ENCODE data around the gene LIN52. TPM values are rescaled to one million over a fixed set of nuclear protein-coding genes. Genes with fewer than 3 reads are reported as not detected.

The LIN52 gene
- total and polyA plus RNA-seq, 2 experiments from 2014 or later, result 8.0 to 8.7 TPM

DNA sequence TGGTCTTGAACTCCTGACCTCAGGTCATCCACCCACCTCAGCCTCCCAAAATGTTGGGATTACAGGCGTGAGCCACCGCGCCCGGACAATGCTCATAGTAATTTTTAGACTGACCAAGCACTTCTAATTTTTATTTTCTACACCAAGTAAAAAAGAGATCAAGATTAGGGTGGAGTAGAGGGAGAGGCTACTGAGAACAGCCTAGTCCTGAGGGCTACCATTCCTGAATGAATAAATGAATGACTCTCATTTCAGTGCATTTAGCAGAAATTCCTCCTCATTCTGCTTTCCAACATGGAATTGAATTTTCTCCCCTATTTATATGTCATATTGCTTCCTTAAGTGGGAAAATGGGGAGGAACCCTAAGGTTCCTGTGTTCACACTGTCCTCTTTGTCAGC lies 39.2 kb upstream of the LIN52 start:
- Histone ChIP-seq H3K27me3 (replicated peaks; ENCODE audit: insufficient read depth) (no peaks in the 10 kb centered on the region), H2AFZ (no peak overlapping the region), H3K27ac (no peak overlapping the region), H3K79me2 (ENCODE audit: insufficient read depth) (no peaks in the 10 kb centered on the region), H4K20me1 (ENCODE audit: insufficient read depth) (no peaks in the 10 kb centered on the region), H3K4me3 (no peak overlapping the region), H3K9me2 (ENCODE audit: insufficient read depth) (no peaks in the 10 kb centered on the region), H3K9ac (no peak overlapping the region), H3K36me3 (ENCODE audit: low read depth) (no peaks in the 10 kb centered on the region), H3K4me1 (ENCODE audit: insufficient read depth) (no peaks in the 10 kb centered on the region), H3F3A (ENCODE audit: insufficient read depth) (peaks cover 17% of the 10 kb centered on the region; the same call in 1 of the 2 replicates), H3K9me3 (ENCODE audit: low read depth) (no peaks in the 10 kb centered on the region), H3K4me2 (ENCODE audit: unreplicated experiment) (no peak overlapping the region)
- in situ Hi-C loops (cut with MboI), result no loop called here
- no peak for DNase-seq
- TF ChIP-seq EZH2 (IDR thresholded peaks at IDR 0.05; ENCODE audit: insufficient read depth, poor library complexity, severe bottlenecking), result no peak
- no peak for TF ChIP-seq EZH2phosphoT487 (IDR thresholded peaks at IDR 0.05; ENCODE audit: insufficient read depth, low read depth)
- WGBS, 2 experiments (ENCODE audit: low coverage in 1 of 2, low lambda C conversion rate in 2 of 2, missing lambda C conversion rate in 2 of 2), result 96 to 100% methylated on average over 4 of the region's 4 CpGs

DNA sequence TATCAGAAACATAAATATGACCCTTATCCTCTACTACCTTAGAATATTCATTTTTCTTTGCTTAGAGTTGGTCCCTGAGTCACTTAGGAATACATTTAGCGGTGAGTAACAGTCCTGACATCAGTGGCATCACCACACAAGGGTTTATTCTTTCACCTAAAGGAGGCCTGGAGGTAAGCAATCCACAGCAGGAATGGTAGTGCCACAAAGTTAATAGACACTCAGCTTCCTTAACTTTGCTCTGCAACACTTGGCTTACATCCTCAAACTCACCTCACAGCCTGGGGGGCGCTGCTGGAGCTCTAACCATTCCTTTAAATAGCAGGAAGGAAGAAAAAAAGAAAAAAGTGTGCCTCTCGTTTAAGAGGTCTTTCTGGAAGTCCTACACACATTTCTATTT lies 36.5 kb upstream of the LIN52 start:
- H3K4me3 ChIP-seq, result no peak overlapping the region

DNA sequence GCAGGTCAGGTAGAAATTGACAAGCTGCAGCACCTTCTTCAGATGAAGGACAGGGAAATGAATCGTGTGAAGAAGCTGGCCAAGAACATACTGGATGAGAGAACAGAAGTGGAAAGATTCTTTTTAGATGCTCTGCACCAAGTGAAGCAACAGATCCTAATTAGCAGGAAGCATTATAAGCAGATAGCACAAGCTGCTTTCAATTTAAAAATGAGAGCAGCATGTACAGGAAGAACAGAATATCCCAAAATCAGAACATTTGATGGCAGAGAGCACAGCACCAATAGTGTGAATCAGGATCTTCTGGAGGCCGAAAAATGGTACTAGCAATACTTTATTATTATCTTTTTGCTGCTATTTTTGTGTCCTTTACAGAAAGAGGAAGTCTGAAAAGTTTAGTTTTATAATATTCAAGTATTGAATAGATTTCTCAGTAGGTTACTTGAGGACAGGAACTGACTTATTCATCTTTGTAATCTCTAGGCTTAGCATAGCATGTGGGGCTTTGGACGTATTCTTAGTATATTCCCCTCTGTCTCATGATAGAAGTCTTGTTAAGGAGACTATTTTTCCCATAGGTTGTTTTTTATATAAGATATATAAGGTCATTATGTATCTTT lies 34.8 kb upstream of the LIN52 start:
- no peaks in the 10 kb centered on the region for H4K20me1 ChIP-seq (ENCODE audit: insufficient read depth)
- no peaks in the 10 kb centered on the region for H3K4me1 ChIP-seq (ENCODE audit: insufficient read depth)
- DNase-seq, result peak; percentile 7
- H3K9me2 ChIP-seq (ENCODE audit: insufficient read depth), result no peaks in the 10 kb centered on the region
- WGBS, 2 experiments (ENCODE audit: low coverage in 1 of 2, low lambda C conversion rate in 2 of 2, missing lambda C conversion rate in 2 of 2), result 19 to 29% methylated on average over 3 of the region's 3 CpGs
- in situ Hi-C loops (cut with MboI), result no loop called here
- peaks cover 17% of the 10 kb centered on the region; the same call in 1 of the 2 replicates for H3F3A ChIP-seq (ENCODE audit: insufficient read depth)
- no peak for TF ChIP-seq EZH2 (IDR thresholded peaks at IDR 0.05; ENCODE audit: insufficient read depth, poor library complexity, severe bottlenecking)
- no peak for TF ChIP-seq EZH2phosphoT487 (IDR thresholded peaks at IDR 0.05; ENCODE audit: insufficient read depth, low read depth)
- no peaks in the 10 kb centered on the region for H3K36me3 ChIP-seq (ENCODE audit: low read depth)
- peak overlapping the region; percentile 9; the same call in 1 of the 2 replicates for H2AFZ ChIP-seq
- H3K27me3 ChIP-seq (replicated peaks; ENCODE audit: insufficient read depth), result no peaks in the 10 kb centered on the region
- H3K9me3 ChIP-seq (ENCODE audit: low read depth), result no peaks in the 10 kb centered on the region
- H3K4me2 ChIP-seq (ENCODE audit: unreplicated experiment), result no peak overlapping the region
- no peak overlapping the region for H3K4me3 ChIP-seq
- no peak overlapping the region for H3K9ac ChIP-seq
- no peak overlapping the region for H3K27ac ChIP-seq
- no peaks in the 10 kb centered on the region for H3K79me2 ChIP-seq (ENCODE audit: insufficient read depth)

More for the DNA sequence above, 36.5 kb upstream of the LIN52 start:
- H3K27ac ChIP-seq, result no peak overlapping the region
- 93 to 94% methylated on average over 3 of the region's 3 CpGs for WGBS, 2 experiments (ENCODE audit: low coverage in 1 of 2, low lambda C conversion rate in 2 of 2, missing lambda C conversion rate in 2 of 2)
- no peaks in the 10 kb centered on the region for H3K9me3 ChIP-seq (ENCODE audit: low read depth)
- no peaks in the 10 kb centered on the region for H3K79me2 ChIP-seq (ENCODE audit: insufficient read depth)
- no peak overlapping the region for H3K9ac ChIP-seq
- H3K4me2 ChIP-seq (ENCODE audit: unreplicated experiment), result no peak overlapping the region
- peak; percentile 23 for DNase-seq
- H3K27me3 ChIP-seq (replicated peaks; ENCODE audit: insufficient read depth), result no peaks in the 10 kb centered on the region
- in situ Hi-C loops (cut with MboI), result no loop called here
- H3F3A ChIP-seq (ENCODE audit: insufficient read depth), result peaks cover 17% of the 10 kb centered on the region; the same call in 1 of the 2 replicates
- no peaks in the 10 kb centered on the region for H3K36me3 ChIP-seq (ENCODE audit: low read depth)
- H3K9me2 ChIP-seq (ENCODE audit: insufficient read depth), result no peaks in the 10 kb centered on the region
- TF ChIP-seq EZH2phosphoT487 (IDR thresholded peaks at IDR 0.05; ENCODE audit: insufficient read depth, low read depth) (no peak), EZH2 (IDR thresholded peaks at IDR 0.05; ENCODE audit: insufficient read depth, poor library complexity, severe bottlenecking) (no peak)
- no peaks in the 10 kb centered on the region for H4K20me1 ChIP-seq (ENCODE audit: insufficient read depth)
- H3K4me1 ChIP-seq (ENCODE audit: insufficient read depth), result no peaks in the 10 kb centered on the region
- H2AFZ ChIP-seq, result no peak overlapping the region

DNA sequence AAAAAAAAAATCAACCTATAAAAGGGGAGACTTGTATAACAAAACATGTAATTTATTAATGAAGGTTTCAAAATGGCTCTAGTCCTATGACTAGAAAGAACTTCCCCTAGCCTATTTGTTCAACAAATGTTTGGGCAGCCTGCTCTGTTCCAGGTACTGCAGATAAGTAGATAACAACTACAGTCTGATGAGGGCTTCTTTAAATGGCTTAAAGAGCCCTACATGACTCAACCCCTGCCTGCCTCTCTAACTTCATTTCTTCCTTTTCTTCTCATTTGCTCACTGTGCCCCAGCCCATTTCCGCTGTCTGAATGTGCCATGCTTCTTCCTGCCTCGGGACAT lies 22.0 kb upstream of the LIN52 start:
- WGBS, 2 experiments (ENCODE audit: low coverage in 1 of 2, low lambda C conversion rate in 2 of 2, missing lambda C conversion rate in 2 of 2), result 89 to 96% methylated on average over 2 of the region's 2 CpGs
- Histone ChIP-seq H3K27ac (peak overlapping the region; percentile 72), H3K4me3 (no peak overlapping the region), H3K79me2 (ENCODE audit: insufficient read depth) (no peaks in the 10 kb centered on the region), H2AFZ (no peak overlapping the region), H3K4me1 (ENCODE audit: insufficient read depth) (peaks cover 35% of the 10 kb centered on the region), H3K36me3 (ENCODE audit: low read depth) (peaks cover 4% of the 10 kb centered on the region; the same call in 1 of the 2 replicates), H4K20me1 (ENCODE audit: insufficient read depth) (no peaks in the 10 kb centered on the region), H3K27me3 (replicated peaks; ENCODE audit: insufficient read depth) (no peaks in the 10 kb centered on the region), H3F3A (ENCODE audit: insufficient read depth) (peaks cover 50% of the 10 kb centered on the region), H3K9ac (no peak overlapping the region), H3K9me3 (ENCODE audit: low read depth) (no peaks in the 10 kb centered on the region), H3K4me2 (ENCODE audit: unreplicated experiment) (no peak overlapping the region), H3K9me2 (ENCODE audit: insufficient read depth) (no peaks in the 10 kb centered on the region)
- peak; percentile 48 for DNase-seq
- in situ Hi-C loops (cut with MboI), result no loop called here
- TF ChIP-seq EZH2phosphoT487 (IDR thresholded peaks at IDR 0.05; ENCODE audit: insufficient read depth, low read depth), result no peak
- no peak for TF ChIP-seq EZH2 (IDR thresholded peaks at IDR 0.05; ENCODE audit: insufficient read depth, poor library complexity, severe bottlenecking)
